Fibroblast of gingiva (primary cell): ENCODE measurements around the gene ETNK1.
"Not testable (repeated sequence)": the region's sequence is repeated elsewhere in the genome, so short reads cannot be mapped to it uniquely, and the experiment has no call there.

Experiments
- DNase-seq: peaks from one replicate; pipeline ENCODE4 v3.0.0-alpha.2; 2011; ENCODE audit warnings: low read depth

Gene ETNK1, protein sequence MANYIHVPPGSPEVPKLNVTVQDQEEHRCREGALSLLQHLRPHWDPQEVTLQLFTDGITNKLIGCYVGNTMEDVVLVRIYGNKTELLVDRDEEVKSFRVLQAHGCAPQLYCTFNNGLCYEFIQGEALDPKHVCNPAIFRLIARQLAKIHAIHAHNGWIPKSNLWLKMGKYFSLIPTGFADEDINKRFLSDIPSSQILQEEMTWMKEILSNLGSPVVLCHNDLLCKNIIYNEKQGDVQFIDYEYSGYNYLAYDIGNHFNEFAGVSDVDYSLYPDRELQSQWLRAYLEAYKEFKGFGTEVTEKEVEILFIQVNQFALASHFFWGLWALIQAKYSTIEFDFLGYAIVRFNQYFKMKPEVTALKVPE

DNA sequence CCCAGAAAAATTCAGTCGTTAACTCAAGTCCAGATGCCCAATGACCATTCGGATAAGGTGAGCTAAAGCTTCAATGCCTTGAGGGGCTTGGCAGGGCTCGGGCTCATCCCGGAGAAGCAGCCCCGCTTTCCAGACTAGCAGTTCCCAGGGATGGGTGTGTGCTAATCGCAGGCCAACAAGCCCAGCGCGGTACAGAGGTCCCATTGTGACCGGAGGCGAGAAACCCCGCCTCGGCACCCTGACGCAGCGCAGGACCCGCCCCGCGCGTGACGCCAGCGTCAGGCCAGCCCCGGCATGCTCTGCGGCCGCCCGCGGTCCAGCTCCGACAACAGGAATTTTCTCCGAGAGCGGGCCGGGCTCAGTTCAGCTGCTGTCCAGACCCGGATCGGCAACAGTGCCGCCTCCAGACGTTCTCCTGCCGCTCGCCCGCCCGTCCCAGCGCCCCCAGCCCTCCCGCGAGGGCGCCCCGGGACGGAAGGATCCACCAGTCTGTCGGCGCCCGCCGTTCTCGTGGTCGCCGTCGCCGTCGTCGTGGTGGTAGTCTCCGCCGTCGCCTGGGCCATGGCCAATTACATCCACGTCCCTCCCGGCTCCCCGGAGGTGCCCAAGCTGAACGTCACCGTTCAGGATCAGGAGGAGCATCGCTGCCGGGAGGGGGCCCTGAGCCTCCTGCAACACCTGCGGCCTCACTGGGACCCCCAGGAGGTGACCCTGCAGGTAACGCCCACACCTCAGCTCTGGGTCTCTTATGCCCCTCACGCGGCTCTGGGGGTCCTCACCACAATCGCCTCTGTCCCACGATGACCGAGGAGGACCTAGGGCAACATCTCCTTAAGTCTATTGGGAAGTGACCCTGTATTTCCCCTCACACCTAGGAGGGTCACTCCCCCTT, at the start of gene ETNK1:
TSS of gene ETNK1 (plus strand) at position 302 of the 892 bp plus-strand sequence. CDS start at position 562, 260 bp downstream.
- DNase-seq, result peak; percentile 93

DNA sequence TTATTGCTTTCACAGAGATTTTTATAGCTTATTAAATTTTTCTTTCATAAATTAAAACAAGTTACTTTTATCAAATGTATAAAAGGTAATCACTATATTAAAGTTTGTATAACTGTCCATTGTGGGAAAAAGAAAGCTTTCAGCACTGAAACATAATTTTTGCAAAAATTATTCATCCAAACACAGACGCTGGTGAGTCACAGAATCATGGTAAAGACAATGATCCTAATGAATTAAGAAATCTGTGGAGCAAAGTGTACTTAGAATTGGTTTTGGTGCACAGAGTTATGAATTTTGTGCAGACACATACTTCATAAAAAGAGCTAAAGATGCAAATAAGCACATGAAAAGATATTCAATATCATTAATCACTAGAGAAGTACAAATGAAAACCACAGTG, 48.9 kb upstream of the ETNK1 start:
- DNase-seq, result no peak

DNA sequence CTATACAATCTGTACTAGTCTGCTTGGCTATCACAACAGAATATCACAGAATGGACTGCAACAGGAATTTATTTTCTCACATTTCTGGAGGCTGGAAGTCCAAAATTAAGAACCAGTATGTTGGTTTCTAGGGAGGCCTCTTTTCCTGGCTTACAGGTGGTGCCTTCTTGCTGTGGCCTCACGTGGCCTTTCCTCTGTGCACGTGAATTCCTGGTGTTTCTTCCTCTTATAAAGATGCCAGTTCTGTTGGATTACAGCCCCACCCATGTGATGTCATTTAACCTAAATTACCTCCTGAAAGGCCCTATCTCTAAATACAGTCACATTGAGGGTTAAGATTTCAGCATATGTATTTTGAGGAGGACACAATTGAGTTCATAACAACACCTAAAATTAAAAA, 48.5 kb upstream of the ETNK1 start:
- no peak for DNase-seq

DNA sequence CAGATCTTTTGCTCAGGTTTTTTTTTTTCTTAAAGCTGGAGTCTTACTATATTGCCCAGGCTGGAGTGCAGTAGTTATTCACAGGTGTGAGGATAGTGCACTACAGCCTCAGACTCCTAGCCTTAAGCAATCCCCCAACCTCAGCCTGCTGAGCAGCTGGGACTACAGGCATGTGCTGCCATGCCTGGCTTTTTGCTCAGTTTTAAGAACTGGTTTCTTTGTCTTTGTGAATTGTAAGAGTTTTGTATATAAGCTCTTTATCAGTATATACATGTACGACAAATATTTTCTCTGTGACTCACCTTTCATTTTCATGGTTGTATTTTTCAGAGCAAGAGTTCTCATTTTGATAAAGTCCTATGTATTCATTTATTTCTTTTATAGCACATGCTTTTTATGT, 47.3 kb upstream of the ETNK1 start:
- DNase-seq, result no peak

DNA sequence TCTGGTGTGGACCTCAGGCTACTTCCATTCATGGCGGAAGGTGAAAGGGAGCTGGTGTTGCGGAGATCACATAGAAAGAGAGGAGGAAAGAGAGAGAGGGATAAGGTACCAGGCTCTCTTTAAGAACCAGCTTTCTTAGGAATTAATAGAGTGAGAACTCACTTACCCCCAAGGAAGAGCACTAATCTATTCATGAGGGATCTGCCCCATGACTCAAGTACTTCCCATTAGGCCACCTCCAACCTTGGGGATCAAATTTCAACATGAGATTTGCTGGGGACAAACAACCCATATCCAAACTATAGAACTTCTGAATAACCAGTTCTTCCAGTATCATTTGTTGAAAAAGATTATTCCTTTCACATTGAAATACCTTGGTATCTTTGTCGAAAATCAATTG, 46.6 kb upstream of the ETNK1 start:
- no peak for DNase-seq

DNA sequence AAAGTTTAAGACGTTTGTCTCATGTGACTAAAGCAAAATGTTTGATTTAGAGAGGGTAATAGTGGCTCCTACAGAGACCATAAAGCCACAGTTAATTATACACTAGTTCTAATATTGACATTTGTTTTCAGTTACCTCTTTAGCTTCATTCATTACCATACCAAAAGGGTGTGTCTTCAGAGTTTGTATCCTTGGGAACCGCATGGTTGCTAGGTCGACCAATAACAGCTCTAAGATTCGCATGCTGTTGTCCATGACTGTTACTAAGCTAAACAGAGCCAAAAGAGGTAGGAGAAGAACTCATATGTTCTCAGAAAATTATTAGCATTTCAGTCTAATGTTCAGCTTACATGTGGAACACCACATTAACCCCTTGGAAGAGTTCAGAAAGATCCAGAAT, 36.2 kb upstream of the ETNK1 start:
- no peak for DNase-seq

DNA sequence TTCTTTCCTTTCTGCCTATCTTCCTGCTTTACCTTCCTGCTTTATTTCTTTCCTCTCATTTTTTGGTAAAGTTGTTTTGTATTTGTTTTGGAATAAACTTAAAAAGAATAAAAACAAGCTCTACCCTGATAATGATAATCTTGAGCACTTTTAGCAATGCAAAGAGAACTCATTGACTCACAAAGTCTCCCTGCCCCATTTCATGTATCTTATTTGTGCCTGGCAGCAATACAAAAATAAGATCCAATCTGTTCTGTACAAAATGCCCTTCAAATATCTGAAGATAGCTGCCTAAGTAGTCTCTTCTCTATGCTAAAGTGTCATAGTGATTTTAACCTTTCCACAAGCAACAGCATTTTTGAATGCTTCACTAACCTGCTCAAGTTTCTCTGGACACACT, 31.1 kb upstream of the ETNK1 start:
- DNase-seq, result no peak

DNA sequence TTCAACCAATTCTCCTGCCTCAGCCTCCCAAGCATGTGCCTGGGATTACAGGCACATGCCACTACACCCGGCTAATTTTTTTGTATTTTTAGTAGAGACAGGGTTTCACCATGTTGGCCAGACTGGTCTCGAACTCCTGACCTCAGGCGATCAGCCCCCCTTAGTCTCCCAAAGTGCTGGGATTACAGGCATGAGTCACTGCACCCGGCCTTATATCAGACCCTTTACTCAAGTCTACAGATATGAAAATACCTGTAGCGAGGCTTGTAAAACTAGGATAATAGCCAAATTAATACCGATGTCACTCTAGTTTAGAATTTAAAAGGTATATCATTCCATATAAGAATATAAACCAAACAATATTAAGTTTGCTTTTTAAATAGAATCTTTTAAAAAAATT, 27.4 kb upstream of the ETNK1 start:
- DNase-seq, result not testable (repeated sequence)

DNA sequence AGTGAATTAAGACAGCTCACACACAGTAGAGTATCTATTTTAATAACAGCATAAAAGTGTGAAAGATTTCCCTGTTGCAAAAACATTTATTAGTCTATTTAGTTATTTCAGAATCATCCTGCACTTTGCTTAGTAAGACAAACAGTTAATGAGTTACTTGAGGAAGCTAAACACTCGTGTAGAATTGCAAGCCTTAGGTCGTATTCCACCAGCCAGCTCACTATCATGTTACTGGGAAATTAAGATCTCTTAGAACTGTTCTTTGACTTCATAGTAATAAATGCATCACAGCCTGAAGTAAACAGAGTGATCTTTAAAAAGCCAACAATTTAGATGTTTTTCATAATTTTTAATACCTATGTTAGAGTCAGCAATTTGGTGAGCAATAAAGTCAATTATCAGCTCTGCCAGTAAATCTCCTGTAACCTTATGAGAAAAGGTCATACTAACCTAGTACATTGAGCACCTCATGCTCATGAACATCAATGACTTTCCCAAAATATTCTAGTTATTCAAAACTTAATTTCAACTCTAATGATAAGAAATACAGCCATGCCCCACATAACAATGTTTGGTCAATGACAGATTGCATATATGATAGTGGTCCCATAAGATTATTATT, 26.7 kb upstream of the ETNK1 start:
- DNase-seq, result no peak

DNA sequence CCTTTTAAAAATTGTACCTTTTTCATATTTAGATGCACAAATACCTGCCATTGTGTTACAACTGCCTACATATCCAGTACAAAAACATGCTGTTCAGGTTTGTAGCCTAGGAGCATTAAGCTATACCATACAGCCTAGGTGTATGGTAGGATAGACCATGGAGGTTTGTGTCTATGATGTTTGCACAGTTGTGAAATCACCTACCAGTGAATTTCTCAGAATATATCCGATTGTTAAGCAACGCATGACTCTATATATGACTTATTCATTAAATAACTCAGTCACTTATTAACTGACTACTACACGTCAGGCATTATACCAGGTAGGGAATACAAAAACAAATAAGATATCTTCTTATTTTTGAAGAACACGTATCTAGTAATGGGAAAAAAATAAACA, 26.2 kb upstream of the ETNK1 start:
- DNase-seq, result no peak

DNA sequence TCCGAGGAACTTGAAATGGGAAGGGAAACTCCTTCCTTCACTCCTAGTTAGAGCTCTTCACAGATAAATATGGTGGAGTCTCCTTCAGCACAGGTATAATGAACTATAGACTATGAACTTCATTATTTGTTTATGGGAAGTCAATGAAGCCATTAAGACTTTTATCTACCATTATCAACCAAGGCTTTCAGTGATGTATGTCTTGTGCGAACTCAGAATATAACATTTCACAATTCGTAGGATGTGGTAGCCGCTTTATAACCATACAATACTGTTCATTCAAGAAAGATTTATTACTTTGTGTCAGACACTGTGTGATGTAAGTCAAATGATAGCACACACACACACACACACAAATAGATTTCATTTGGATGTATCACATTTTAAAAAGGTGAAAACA, 24.8 kb upstream of the ETNK1 start:
- no peak for DNase-seq

DNA sequence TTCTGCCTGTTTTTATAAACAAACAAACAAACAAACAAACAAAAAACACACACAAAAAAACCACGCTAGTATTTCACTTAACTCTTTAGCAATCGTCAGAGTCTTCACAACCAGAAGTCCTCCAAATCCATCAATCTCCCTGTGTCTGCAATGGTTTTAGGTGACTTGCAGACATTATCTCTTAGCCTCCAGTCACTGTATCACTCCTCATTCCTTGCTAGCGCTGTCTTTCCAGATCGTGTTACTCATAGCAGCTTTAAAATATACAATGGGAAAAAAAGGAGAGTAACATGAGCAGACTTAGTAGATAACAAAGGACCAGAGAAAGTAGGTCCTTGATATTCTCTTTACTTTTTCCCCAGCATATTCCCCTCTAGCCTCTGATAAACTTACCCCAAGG, 15.5 kb upstream of the ETNK1 start:
- no peak for DNase-seq

DNA sequence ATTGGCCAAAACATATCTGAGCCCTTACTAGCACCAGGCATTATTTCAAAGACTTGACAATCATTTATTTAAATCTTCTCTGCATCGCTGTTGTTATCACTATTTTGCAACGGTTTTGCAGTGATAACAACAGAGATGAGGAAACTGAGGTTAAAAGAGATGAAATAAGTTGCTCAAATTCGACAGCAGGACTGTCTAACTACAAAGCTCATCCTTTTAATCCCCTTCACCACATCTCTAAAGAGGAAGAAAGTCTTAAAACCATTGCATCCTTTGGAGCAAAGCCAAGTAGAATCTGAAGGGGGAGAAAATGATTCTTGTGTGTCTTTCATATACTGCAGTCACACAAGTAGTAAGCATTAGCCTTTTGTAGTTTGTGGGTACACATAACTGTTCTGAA, 14.8 kb upstream of the ETNK1 start:
- DNase-seq, result no peak

DNA sequence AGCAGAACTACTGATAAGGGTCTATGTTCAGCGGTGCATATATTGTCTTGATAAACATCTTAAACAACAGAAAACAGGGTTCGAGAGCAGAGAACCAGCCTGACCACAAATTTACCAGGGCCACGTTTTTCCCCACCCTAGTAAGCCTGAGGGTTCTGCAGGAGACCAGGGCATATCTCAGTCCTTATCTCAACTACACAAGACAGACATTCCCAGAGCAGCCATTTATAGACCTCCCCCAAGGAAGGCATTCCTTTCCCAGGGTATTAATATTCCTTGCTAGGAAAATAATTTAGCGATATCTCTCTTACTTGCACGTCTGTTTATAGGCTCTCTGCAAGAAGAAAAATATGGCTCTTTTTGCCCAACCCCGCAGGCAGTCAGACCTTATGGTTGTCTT, 12.1 kb upstream of the ETNK1 start:
- DNase-seq, result not testable (repeated sequence)

DNA sequence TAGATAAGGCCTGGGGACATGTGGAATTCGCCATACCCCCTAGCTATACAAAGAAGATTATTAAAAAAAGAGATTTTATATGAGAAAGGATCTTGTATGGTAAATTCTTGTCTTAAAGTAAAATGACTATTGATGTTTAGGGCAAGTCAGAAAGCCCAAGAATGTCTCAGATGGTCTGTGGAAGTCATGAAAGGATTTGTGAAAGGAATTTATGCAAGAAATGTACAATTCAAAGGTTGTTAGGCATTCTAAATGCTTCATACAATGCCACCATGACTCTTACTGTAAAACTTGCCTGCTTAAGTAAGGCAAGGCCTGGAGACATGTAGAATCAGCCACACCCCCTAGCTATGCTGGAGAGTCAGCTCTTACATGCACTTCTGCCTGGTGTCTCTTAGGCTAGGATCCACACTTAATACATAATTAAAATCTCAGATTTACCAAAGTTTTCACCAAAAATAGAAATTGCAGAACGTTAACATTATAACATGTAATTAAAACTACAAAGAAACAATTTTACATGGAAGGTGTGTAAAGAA, 8.9 kb upstream of the ETNK1 start:
- no peak for DNase-seq

DNA sequence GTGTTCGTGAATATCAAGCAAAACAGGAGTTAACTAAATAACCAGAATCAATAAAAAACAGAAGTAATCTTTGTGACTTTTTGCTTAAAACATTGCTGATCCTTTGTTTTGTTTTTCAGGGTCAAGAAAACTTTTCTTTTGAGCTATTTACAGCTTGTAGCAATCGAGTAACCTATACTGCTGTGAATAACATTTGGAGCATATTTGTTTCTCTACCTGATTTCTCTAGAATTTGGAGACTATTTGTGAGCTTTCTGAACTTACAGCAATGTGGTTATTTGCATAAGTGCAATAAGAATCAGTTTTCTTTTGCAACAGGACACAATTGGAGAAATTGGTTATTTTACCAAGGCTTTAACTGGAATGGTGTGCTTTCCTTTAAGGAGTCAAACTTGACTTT, 7.3 kb upstream of the ETNK1 start:
- no peak for DNase-seq

DNA sequence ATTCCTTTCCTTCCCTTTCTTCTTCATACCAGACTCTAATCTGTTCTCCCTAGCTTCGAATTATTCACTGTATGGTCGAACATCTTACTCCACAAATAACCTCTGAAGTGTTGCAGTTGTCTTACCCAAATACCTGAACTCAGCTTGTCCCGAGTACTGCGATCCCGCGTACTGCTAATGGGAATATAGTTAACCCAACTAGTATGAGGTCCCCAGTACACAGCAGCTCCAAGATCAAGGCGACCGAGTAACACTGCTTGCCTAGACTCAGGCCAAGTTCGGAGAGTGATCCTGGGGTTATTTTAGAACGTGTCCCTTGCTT, 462 bp upstream of the ETNK1 start:
- peak; percentile 8 for DNase-seq

DNA sequence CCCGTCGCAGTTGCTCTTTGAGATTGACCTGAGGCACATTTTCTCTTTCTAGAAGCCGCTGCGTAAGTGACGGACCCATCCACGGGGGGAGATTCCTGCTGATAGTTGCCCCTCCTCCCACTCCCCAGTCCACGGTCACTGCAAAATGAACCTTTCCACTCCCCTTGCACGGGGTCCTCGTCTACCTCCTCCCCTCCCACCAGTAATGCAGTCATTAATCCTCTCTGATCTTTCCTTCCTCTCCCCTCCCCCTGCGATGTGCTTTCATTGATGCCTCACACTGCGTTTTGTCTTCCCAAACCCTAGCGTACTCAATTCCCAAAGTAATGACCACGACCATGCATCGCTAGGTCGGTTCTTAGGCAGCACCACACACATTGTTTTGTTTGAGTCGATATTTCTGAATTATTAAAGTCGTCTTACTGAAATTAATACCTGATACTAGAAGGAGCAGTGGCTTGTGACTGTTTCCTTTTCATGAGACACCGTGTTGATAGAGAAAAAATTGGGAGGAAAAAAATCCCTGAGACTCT, 857 bp downstream of the ETNK1 start:
- DNase-seq, result no peak

DNA sequence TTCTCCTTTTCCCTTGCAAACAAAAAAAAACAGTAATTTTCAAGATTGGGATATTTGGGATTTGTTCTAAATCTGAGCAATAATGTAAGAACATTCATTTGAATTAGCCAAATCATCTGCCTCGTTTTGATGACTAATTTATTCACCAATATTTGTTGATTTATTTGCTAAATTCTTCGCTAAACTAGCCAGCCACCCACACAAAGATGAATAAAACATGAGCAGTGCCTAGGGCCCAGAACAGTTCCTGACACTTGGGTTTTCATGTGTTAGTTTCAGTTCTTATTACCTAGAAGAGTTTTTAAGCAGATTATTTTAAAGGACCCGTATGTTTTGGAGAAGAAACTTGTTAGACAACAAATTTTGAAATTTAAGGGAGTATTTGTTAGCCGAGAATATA, 1.4 kb downstream of the ETNK1 start:
- peak; percentile 14 for DNase-seq

DNA sequence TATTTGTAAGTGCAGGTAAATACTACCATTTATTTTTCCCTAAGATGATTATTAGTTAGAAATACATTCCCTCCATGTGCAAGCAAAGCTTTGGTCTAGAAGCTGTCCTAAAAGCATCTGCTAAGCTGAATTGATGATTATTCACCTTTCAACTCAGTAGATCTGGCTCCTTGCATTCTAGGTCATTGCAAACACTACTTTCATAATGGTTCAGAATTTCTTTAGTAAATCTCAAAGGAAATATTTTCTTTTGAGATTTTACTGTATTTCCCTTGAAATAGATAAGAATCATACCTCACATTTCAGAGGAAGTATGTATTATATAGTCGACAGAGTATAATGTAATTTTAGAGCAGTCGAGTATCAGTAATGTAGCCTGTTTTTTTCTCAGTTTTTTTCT, 2.4 kb downstream of the ETNK1 start:
- no peak for DNase-seq

DNA sequence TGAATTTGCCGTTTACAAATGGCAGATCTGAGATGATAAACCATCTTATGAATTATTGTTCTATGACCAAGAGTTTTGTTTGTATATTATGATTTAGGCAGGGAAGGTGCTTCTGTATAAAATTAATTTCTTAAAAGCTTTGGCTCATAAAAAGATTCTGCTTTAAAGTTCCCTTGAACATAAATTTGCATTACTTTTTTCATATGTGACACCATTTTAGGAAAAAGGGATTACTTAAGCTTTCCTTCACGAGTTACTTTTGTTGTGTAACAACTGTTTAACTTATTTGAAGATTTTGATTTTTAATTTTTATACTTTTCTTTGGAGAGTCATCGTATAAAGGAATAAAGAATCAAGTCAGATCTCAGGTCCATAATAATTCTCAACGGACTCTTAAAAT, 3.3 kb downstream of the ETNK1 start:
- DNase-seq, result no peak

DNA sequence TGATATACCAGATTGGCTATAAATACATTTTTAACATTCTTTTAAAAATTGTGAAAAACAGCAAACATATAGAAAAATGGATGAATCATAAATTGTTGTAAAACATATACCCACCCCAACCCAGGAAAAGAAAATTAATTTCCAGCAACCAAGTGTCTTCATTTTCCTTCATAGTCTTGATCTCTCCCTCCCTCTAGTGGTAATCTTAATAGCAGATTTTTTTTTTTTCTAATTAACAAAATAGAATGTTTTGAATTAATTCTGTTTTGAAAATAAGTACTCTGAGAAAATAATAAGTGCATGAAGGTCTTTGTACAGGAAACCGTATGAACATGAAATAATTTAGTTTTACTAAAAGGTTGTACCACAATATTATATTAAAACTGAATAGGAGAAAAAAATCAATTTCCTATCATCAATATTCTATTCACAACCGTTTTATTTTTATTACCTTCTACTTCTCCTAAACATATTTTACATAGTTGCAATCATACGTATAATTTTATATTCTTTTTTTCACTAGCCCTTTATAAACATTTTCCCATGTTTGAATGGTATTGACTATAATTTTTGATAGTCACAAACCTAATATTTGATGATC, 7.0 kb downstream of the ETNK1 start:
- no peak for DNase-seq
